ENCODE measurements around the gene GRM4. TPM values are rescaled to one million over a fixed set of nuclear protein-coding genes. Genes with fewer than 3 reads are reported as not detected.
"Not testable (repeated sequence)": the region's sequence is repeated elsewhere in the genome, so short reads cannot be mapped to it uniquely, and the experiment has no call there.

Gene GRM4
- 0.87 TPM for polyA plus RNA-seq (2013, experiment 1 of 4)
- 0.59 TPM for polyA plus RNA-seq (2013, experiment 2 of 4)
- polyA plus RNA-seq (2013, experiment 3 of 4), result 0.64 TPM
- 0.89 TPM for polyA plus RNA-seq (2013, experiment 4 of 4)

DNA sequence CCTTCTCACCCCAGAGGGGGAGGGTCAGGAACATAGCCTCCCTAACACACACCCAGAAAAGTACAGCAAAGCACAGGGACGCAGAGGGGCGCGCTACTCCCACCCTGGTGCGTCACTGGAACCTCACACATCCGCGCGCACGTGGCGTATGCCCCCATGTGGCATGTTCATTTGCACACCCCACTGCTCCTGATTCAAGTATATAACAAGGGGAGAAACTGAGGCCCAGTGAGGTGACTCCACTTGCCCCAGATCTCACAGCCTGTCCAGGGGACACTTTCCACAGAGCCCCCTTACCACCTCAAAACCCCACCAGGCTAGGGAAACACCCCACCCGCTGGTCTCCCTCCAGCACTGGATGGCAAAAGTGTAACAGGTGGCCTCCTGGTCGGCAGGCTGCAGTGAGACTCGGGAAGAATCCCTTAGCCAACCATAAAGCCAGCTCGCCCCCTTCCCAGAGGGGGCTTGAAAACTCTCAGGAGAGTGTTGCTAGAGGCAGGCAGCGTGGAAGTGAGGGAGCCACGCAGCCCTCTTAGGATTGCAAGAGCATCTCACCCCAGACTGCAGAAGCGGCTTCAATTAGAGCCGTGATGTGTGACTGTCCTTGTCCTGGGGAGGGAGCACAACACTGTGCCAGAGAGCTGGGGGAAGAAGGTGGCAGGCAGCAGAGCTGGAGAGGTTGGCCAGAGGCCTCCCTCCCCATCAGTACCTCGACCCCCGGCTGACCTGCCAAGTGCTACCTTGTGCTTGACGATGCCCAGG is at the start of gene GRM4:
Gene GRM4 (minus strand): TSS at position 67 of the 762 bp plus-strand sequence. CDS start 12,591 bp downstream, outside the sequence.
- Histone ChIP-seq H3K4me3 (ENCODE audit: insufficient read depth, low read depth, low read length) (peak within 1 kb of the TSS; percentile 45), H3K27ac (ENCODE audit: insufficient read depth, low read depth, low read length, poor library complexity, severe bottlenecking) (no peak within 1 kb of the TSS), H3K27me3 (ENCODE audit: control insufficient read depth, insufficient read depth, low read length, poor library complexity, severe bottlenecking) (peaks cover 75% of the 10 kb centered on the region), H3K4me1 (ENCODE audit: control insufficient read depth, insufficient read depth, low read length) (peaks cover 33% of the 10 kb centered on the region), H3K36me3 (ENCODE audit: control insufficient read depth, insufficient read depth, low read length) (no peaks in the 10 kb centered on the region), H3K9me3 (ENCODE audit: control insufficient read depth, low read length) (no peaks in the 10 kb centered on the region)
- 31 to 35% methylated on average over 20 of the region's 20 CpGs for WGBS, 2 experiments

GRCh38 chr6:34194772-34195171 is 48.9 kb upstream of the GRM4 start:
- 75 to 89% methylated on average over 3 of the region's 3 CpGs for WGBS, 2 experiments
- Histone ChIP-seq H3K9me3 (ENCODE audit: control insufficient read depth, low read length) (no peaks in the 10 kb centered on the region), H3K4me1 (ENCODE audit: control insufficient read depth, insufficient read depth, low read length) (no peaks in the 10 kb centered on the region)

DNA sequence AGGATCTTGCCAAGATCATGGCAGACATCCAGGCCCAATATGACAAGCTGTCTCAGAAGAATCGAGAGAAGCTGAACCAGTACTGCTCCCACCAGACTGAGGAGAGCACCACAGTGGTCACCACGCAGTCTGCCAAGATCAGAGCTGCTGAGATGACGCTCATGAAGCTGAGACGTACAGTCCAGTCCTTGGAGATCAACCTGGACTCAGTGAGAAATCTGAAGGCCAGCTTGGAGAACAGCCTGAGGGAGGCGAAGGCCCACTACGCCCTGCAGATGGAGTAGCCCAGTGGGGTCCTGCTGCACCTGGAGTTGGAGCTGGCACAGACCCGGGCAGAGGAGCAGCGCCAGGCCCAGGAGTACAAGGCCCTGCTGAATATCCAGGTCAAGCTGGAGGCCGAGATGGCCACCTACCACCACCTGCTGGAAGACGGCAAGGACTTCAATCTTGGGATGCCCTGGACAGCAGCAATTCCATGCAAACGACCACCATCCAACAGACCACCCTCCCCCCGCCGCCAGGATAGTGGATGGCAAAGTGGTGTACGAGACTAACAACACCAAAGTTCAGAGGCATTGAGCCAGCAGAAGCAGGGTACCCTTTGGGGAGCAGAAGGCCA is 44.7 kb upstream of the GRM4 start:
- 87% methylated on average over 14 of the region's 14 CpGs for WGBS, 2 experiments
- H3K4me3 ChIP-seq (ENCODE audit: insufficient read depth, low read depth, low read length), result no peak overlapping the region

More at GRCh38 chr6:34194772-34195171, 48.9 kb upstream of the GRM4 start:
- Histone ChIP-seq H3K36me3 (ENCODE audit: control insufficient read depth, insufficient read depth, low read length) (no peaks in the 10 kb centered on the region), H3K4me3 (ENCODE audit: insufficient read depth, low read depth, low read length) (no peak overlapping the region), H3K27me3 (ENCODE audit: control insufficient read depth, insufficient read depth, low read length, poor library complexity, severe bottlenecking) (peaks cover 11% of the 10 kb centered on the region), H3K27ac (ENCODE audit: insufficient read depth, low read depth, low read length, poor library complexity, severe bottlenecking) (no peak overlapping the region)

GRCh38 chr6:34189806-34190503 is 44.1 kb upstream of the GRM4 start:
- WGBS, 2 experiments, result 96% methylated on average over 12 of the region's 12 CpGs
- no peaks in the 10 kb centered on the region for H3K9me3 ChIP-seq (ENCODE audit: control insufficient read depth, low read length)
- no peak overlapping the region for H3K4me3 ChIP-seq (ENCODE audit: insufficient read depth, low read depth, low read length)
- H3K27me3 ChIP-seq (ENCODE audit: control insufficient read depth, insufficient read depth, low read length, poor library complexity, severe bottlenecking), result peaks cover under 1% of the 10 kb centered on the region
- H3K4me1 ChIP-seq (ENCODE audit: control insufficient read depth, insufficient read depth, low read length), result no peaks in the 10 kb centered on the region
- no peak overlapping the region for H3K27ac ChIP-seq (ENCODE audit: insufficient read depth, low read depth, low read length, poor library complexity, severe bottlenecking)
- H3K36me3 ChIP-seq (ENCODE audit: control insufficient read depth, insufficient read depth, low read length), result no peaks in the 10 kb centered on the region

More for the DNA sequence above, 44.7 kb upstream of the GRM4 start:
- no peaks in the 10 kb centered on the region for H3K9me3 ChIP-seq (ENCODE audit: control insufficient read depth, low read length)
- no peaks in the 10 kb centered on the region for H3K36me3 ChIP-seq (ENCODE audit: control insufficient read depth, insufficient read depth, low read length)
- no peak overlapping the region for H3K27ac ChIP-seq (ENCODE audit: insufficient read depth, low read depth, low read length, poor library complexity, severe bottlenecking)
- no peaks in the 10 kb centered on the region for H3K4me1 ChIP-seq (ENCODE audit: control insufficient read depth, insufficient read depth, low read length)
- peaks cover 7% of the 10 kb centered on the region for H3K27me3 ChIP-seq (ENCODE audit: control insufficient read depth, insufficient read depth, low read length, poor library complexity, severe bottlenecking)

GRCh38 chr6:34184726-34185125 is 38.8 kb upstream of the GRM4 start:
- H3K27me3 ChIP-seq (ENCODE audit: control insufficient read depth, insufficient read depth, low read length, poor library complexity, severe bottlenecking); H3K9me3 ChIP-seq (ENCODE audit: control insufficient read depth, low read length); H3K4me1 ChIP-seq (ENCODE audit: control insufficient read depth, insufficient read depth, low read length); H3K4me3 ChIP-seq (ENCODE audit: insufficient read depth, low read depth, low read length); H3K27ac ChIP-seq (ENCODE audit: insufficient read depth, low read depth, low read length, poor library complexity, severe bottlenecking); H3K36me3 ChIP-seq (ENCODE audit: control insufficient read depth, insufficient read depth, low read length): not testable (repeated sequence)
- whole genome bisulfite sequencing, 2 experiments, result 88 to 92% methylated on average over 5 of the region's 5 CpGs

GRCh38 chr6:34182751-34183531 is 37.1 kb upstream of the GRM4 start:
- 96 to 97% methylated on average over 7 of the region's 8 CpGs for WGBS, 2 experiments
- Histone ChIP-seq H3K9me3 (ENCODE audit: control insufficient read depth, low read length) (no peaks in the 10 kb centered on the region), H3K27me3 (ENCODE audit: control insufficient read depth, insufficient read depth, low read length, poor library complexity, severe bottlenecking) (no peaks in the 10 kb centered on the region), H3K4me1 (ENCODE audit: control insufficient read depth, insufficient read depth, low read length) (no peaks in the 10 kb centered on the region), H3K4me3 (ENCODE audit: insufficient read depth, low read depth, low read length) (no peak overlapping the region), H3K36me3 (ENCODE audit: control insufficient read depth, insufficient read depth, low read length) (no peaks in the 10 kb centered on the region), H3K27ac (ENCODE audit: insufficient read depth, low read depth, low read length, poor library complexity, severe bottlenecking) (no peak overlapping the region)

- Histone ChIP-seq H3K27me3 (ENCODE audit: control insufficient read depth, insufficient read depth, low read length, poor library complexity, severe bottlenecking) (no peaks in the 10 kb centered on the region), H3K9me3 (ENCODE audit: control insufficient read depth, low read length) (no peaks in the 10 kb centered on the region), H3K4me3 (ENCODE audit: insufficient read depth, low read depth, low read length) (no peak overlapping the region), H3K27ac (ENCODE audit: insufficient read depth, low read depth, low read length, poor library complexity, severe bottlenecking) (no peak overlapping the region), H3K36me3 (ENCODE audit: control insufficient read depth, insufficient read depth, low read length) (no peaks in the 10 kb centered on the region), H3K4me1 (ENCODE audit: control insufficient read depth, insufficient read depth, low read length) (no peaks in the 10 kb centered on the region)
- WGBS, 2 experiments, result 95 to 100% methylated on average over 1 of the region's 1 CpG
Observed at GRCh38 chr6:34181908-34182307, 36.0 kb upstream of the GRM4 start.

DNA sequence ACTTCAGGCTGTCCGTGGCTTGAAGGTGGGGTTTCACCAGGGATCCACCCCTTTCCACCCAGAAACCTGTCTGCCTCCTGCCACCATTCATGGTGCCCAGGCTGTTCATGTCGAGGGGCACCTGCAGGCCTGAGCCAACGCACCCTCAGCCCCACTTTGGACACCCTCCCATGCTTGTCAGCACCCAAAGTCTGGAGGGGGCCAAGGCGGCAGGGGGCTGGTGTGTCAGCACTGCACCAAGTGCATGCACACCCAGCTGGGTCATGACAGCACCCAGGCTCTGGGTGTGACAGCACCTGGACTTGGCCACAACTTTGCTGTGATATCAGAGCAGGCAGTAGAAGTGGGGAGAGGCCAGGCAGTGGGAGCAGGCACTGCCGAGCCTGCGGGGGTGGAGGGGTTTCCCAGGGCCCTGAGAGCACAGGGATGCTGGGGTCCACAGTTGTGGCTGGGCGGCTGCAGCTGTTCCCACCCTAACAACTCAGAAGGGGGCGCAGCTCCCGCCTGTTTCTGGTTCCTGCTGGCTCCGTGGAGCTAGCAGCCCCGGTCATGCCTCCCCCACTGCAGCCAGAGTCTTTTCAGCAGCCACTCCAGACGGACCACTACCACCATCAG is 33.3 kb upstream of the GRM4 start:
- H3K4me1 ChIP-seq (ENCODE audit: control insufficient read depth, insufficient read depth, low read length), result no peaks in the 10 kb centered on the region
- no peak overlapping the region for H3K27ac ChIP-seq (ENCODE audit: insufficient read depth, low read depth, low read length, poor library complexity, severe bottlenecking)
- no peaks in the 10 kb centered on the region for H3K9me3 ChIP-seq (ENCODE audit: control insufficient read depth, low read length)
- no peaks in the 10 kb centered on the region for H3K36me3 ChIP-seq (ENCODE audit: control insufficient read depth, insufficient read depth, low read length)
- H3K27me3 ChIP-seq (ENCODE audit: control insufficient read depth, insufficient read depth, low read length, poor library complexity, severe bottlenecking), result no peaks in the 10 kb centered on the region
- H3K4me3 ChIP-seq (ENCODE audit: insufficient read depth, low read depth, low read length), result no peak overlapping the region
- WGBS, 2 experiments, result 82 to 83% methylated on average over 12 of the region's 12 CpGs

GRCh38 chr6:34178357-34179105 is 32.6 kb upstream of the GRM4 start:
- 92 to 94% methylated on average over 19 of the region's 19 CpGs for WGBS, 2 experiments

More at GRCh38 chr6:34178357-34179105, 32.6 kb upstream of the GRM4 start:
- H3K9me3 ChIP-seq (ENCODE audit: control insufficient read depth, low read length), result no peaks in the 10 kb centered on the region
- H3K36me3 ChIP-seq (ENCODE audit: control insufficient read depth, insufficient read depth, low read length), result no peaks in the 10 kb centered on the region
- H3K4me3 ChIP-seq (ENCODE audit: insufficient read depth, low read depth, low read length), result no peak overlapping the region
- no peaks in the 10 kb centered on the region for H3K4me1 ChIP-seq (ENCODE audit: control insufficient read depth, insufficient read depth, low read length)
- no peaks in the 10 kb centered on the region for H3K27me3 ChIP-seq (ENCODE audit: control insufficient read depth, insufficient read depth, low read length, poor library complexity, severe bottlenecking)
- H3K27ac ChIP-seq (ENCODE audit: insufficient read depth, low read depth, low read length, poor library complexity, severe bottlenecking), result no peak overlapping the region

Data from ectodermal cell (in vitro differentiated cells).